Measurements from ENCODE around the gene ONECUT3. TPM values are rescaled to one million over a fixed set of nuclear protein-coding genes. Genes with fewer than 3 reads are reported as not detected.

Gene ONECUT3
- total RNA-seq, 1 experiment from 2014 or later: 0.04 TPM

- TF ChIP-seq OVOL2 (CRISPR knock-in tag; IDR thresholded peaks at IDR 0.05; ENCODE audit: borderline replicate concordance) (no peak), ATF3 (CRISPR knock-in tag; conservative IDR thresholded peaks at IDR 0.05) (no peak), TEAD1 (CRISPR knock-in tag; IDR thresholded peaks at IDR 0.05) (no peak), MYBL2 (CRISPR knock-in tag; IDR thresholded peaks at IDR 0.05) (no peak)
Measured at GRCh38 chr19:1794424-1795172, 41.3 kb downstream of the ONECUT3 start (continued).

GRCh38 chr19:1796395-1797142 is 43.3 kb downstream of the ONECUT3 start:
- POLR2A ChIA-PET: no interaction called here
- H3K4me1 Mint-ChIP-seq: peaks cover 12% of the 10 kb centered on the region
- no peaks in the 10 kb centered on the region; the same call in none of the 2 replicates for H3K27me3 Mint-ChIP-seq (ENCODE audit: low read depth)
- no peak for ATAC-seq
- no peak for DNase-seq (ENCODE audit: low spot score)
- H3K9me3 Mint-ChIP-seq: no peaks in the 10 kb centered on the region
- H3K4me3 Mint-ChIP-seq: no peak overlapping the region
- CTCF ChIA-PET: interaction anchor here (0.9 to 12.5 kb wide), 10 partner anchors 16 to 341 kb away, joined by 3 to 161 read pairs (median 4); no protein-coding TSS in a partner anchor
- no peaks in the 10 kb centered on the region for H3K36me3 Mint-ChIP-seq
- no peak overlapping the region for H3K27ac Mint-ChIP-seq
- no peak for TF ChIP-seq TP53 (CRISPR knock-in tag; IDR thresholded peaks at IDR 0.05)
- no peak for TF ChIP-seq CTCF (IDR thresholded peaks at IDR 0.05)
- TF ChIP-seq HMGA2 (CRISPR knock-in tag; IDR thresholded peaks at IDR 0.05): no peak
- no peak for TF ChIP-seq ZBTB21 (CRISPR knock-in tag; IDR thresholded peaks at IDR 0.05; ENCODE audit: borderline replicate concordance)
- TF ChIP-seq ZNF219 (CRISPR knock-in tag; IDR thresholded peaks at IDR 0.05; ENCODE audit: borderline replicate concordance): no peak
- TF ChIP-seq ZBTB43 (CRISPR knock-in tag; IDR thresholded peaks at IDR 0.05): no peak
- TF ChIP-seq JAZF1 (CRISPR knock-in tag; IDR thresholded peaks at IDR 0.05): no peak
- TF ChIP-seq GRHL2 (CRISPR knock-in tag; IDR thresholded peaks at IDR 0.05; ENCODE audit: insufficient replicate concordance, severe bottlenecking): no peak
- TF ChIP-seq SMAD3 (CRISPR knock-in tag; IDR thresholded peaks at IDR 0.05; ENCODE audit: borderline replicate concordance): no peak
- TF ChIP-seq ATF2 (CRISPR knock-in tag; IDR thresholded peaks at IDR 0.05; ENCODE audit: borderline replicate concordance, low read depth): no peak
- no peak for TF ChIP-seq HMGXB4 (CRISPR knock-in tag; IDR thresholded peaks at IDR 0.05)
- no peak for TF ChIP-seq IRF1 (CRISPR knock-in tag; IDR thresholded peaks at IDR 0.05)
- no peak for TF ChIP-seq ATF3 (CRISPR knock-in tag; conservative IDR thresholded peaks at IDR 0.05)
- no peak for TF ChIP-seq AFF4 (CRISPR knock-in tag; IDR thresholded peaks at IDR 0.05; ENCODE audit: borderline replicate concordance)
- no peak for TF ChIP-seq NR3C1 (CRISPR knock-in tag; conservative IDR thresholded peaks at IDR 0.05; ENCODE audit: low read depth)
- TF ChIP-seq ZSCAN18 (CRISPR knock-in tag; IDR thresholded peaks at IDR 0.05): no peak
- TF ChIP-seq FOXK1 (CRISPR knock-in tag; IDR thresholded peaks at IDR 0.05): no peak

All from WTC11 (cell line).